Fibroblast of mammary gland (primary cell): Measurements from ENCODE around the gene GPR42.
"Not testable (repeated sequence)": the region's sequence is repeated elsewhere in the genome, so short reads cannot be mapped to it uniquely, and the experiment has no call there.

Source experiments
- DNase-seq: peaks from one replicate; pipeline ENCODE4 v3.0.0-alpha.2; 2010; ENCODE audit warnings: low read depth
- H3K4me3 ChIP-seq: 2 replicates; pipeline ENCODE4 v1.5.1; 2011; ENCODE audit warnings: low read depth, mild to moderate bottlenecking, low read length, moderate library complexity; ENCODE audit not compliant: control insufficient read depth
- TF ChIP-seq, protein P1 (sequence below): conservative IDR thresholded peaks from 2 replicates; pipeline ENCODE4 v1.5.1; 2011; ENCODE audit warnings: low read depth, low read length, inconsistent platforms; ENCODE audit not compliant: control insufficient read depth, insufficient read depth

Gene GPR42

DNA sequence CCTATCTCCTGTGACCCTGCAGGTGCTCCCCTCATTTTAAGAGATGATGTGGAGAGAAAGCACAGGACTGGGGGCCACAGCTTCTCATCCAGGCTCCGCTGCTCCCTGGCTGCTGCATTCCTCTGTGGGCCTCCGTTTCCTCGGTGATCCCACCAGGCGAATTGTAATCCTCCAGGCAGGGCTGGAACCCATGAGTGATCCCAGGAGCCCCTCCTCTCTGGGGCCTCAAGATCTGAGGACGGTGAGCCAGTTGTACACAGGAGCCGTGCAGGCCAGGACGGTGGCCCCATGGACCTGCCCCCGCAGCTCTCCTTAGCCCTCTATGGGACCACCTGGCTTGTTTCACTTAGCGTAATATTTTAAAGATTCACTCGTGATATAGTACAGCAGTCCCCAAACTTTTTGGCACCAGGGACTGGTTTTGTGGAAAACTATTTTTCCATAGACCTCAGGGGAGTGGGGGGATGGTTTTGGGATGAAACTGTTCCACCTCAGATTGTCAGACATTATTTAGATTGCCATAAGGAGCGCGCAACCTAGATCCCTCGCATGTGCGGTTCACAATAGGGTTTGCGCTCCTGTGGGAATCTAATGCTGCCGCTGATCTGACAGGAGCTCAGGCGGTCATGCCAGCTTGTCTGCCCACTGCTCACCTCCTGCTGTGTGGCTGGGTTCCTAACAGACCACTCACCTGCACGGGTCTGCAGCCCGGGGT, 7.0 kb upstream of the GPR42 start:
- TF ChIP-seq, protein P1, sequence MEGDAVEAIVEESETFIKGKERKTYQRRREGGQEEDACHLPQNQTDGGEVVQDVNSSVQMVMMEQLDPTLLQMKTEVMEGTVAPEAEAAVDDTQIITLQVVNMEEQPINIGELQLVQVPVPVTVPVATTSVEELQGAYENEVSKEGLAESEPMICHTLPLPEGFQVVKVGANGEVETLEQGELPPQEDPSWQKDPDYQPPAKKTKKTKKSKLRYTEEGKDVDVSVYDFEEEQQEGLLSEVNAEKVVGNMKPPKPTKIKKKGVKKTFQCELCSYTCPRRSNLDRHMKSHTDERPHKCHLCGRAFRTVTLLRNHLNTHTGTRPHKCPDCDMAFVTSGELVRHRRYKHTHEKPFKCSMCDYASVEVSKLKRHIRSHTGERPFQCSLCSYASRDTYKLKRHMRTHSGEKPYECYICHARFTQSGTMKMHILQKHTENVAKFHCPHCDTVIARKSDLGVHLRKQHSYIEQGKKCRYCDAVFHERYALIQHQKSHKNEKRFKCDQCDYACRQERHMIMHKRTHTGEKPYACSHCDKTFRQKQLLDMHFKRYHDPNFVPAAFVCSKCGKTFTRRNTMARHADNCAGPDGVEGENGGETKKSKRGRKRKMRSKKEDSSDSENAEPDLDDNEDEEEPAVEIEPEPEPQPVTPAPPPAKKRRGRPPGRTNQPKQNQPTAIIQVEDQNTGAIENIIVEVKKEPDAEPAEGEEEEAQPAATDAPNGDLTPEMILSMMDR: no peak
- no peak for DNase-seq
- H3K4me3 ChIP-seq: no peak overlapping the region

DNA sequence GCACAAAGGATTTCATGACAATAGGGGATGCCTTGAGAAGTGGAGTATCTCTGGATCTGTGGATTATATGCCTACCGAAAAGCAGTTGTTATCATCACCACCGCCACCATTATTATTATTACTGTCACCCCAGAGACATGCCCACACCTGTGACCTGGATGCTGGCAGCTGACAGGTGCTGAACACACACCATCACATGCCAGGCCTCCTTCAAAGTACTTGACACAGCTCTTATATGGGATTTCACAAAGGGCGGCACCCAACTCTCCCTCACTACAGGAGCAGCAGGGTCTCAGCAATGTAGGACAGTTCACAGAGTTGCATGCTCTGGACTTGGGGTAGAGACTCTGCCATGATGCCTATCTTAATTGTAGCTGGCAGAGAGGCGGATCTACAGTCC, 5.6 kb upstream of the GPR42 start:
- H3K4me3 ChIP-seq: no peak overlapping the region
- DNase-seq: no peak
- TF ChIP-seq, protein P1: no peak

DNA sequence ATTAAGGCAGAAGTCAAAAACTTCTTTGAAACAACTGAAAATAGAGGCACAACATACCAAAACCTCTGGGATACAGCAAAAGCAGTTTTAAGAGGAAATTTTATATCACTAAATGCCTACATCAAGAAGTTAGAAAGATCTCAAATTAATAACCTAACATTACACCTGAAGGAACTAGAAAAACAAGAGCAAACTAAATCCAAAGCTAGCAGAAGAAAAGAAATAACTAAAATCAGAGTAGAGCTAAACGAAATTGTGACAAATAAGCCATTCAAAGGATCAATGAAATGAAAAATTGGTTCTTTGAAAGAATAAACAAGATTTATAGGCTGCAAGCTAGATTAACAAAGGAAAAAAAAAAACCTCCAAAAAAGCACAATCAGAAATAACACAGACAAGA, 2.5 kb upstream of the GPR42 start:
- DNase-seq: no peak
- no peak overlapping the region for H3K4me3 ChIP-seq
- TF ChIP-seq, protein P1: no peak

DNA sequence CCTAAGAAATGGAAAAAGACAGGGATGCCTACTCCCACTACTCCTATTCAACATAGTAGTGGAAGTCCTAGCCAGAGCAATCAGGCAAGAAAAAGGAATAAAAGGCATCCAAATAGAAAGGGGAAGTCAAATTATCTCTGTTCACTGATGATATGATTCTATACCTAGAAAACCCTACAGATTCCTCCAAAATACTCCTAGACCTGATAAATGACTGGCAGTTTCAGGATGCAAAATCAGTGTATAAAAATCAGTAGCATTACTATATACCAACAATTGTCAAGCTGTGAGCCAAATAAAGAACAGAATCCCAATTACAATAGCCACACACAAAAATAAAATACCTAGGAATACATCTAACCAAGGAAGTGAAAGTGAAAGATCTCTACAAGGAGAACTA, 1.3 kb upstream of the GPR42 start:
- DNase-seq: no peak
- TF ChIP-seq, protein P1: no peak

DNA sequence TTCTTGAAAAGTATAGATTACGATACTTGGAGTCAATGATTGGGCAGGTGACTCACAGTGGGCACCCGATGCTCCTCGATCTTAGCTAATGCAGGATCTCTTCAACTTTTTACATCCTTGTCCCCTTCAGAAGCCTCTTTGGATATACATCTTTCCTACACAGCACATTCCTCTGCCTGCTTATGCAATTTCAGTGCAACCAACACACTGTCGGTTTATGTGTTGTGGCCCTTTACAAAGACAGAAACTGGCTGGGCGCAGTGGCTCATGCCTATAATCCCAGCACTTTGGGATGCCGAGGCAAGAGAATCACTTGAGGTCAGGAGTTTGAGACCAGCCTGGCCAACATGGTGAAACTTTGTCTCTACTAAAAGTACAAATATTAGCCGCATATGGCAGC, 2.6 kb downstream of the GPR42 start:
- DNase-seq: no peak
- H3K4me3 ChIP-seq: no peak overlapping the region
- TF ChIP-seq, protein P1: no peak

More for the DNA sequence above, 1.3 kb upstream of the GPR42 start:
- no peak overlapping the region for H3K4me3 ChIP-seq

DNA sequence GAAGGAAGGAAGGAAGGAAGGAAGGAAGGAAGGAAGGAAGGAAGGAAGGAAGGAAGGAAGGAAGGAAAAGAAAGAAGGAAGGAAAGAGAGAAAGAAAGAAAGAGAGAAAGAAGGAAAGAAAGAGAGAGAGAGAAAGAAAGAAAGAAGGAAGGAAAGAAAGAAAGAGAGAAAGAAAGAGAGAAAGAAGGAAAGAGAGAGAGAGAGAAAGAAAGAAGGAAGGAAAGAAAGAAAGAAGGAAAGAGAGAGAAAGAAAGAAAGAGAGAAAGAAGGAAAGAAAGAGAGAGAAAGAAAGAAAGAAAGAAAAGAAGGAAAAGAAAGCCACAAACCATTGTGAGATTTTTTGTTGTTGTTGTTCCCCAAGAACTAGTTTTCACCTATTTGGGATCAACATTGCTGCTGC, 3.2 kb downstream of the GPR42 start:
- DNase-seq, H3K4me3 ChIP-seq: not testable (repeated sequence)

DNA sequence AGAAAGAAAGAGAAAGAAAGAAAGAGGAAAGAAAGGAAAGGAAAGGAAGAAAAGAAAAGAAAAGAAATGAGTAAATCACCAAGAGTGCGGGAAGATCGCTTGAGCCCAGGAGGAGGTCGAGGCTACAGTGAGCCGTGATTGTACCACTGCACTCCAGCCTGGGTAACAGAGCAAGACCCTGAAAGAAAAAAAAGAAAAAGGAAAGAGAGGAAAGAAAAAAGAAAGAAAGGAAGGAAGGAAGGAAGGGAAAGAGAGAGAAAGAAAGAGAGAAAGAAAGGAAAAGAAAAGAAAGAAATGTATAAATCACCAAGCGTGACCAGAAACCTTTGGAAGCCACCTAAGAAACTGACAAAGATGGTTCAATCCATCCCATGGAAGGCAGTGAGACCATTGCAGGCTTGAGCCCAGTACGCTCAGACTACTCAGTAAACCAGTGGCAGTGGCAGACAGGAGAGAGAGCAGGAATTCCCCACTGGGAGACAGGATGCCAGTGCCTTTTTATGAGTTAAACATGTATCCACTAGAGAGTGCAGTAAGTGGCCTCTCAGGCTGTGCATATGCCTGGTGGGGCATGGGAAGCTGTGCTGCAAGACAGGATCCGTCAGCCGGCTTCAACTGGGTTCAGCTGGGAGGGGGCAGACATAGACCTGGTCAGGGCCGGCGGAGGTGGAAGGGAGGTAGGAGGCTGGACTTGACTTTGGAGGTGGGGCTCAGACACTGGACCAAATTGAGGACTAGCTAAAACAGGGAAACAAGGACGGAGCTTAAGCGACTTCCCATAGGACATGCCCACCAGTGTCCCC, 4.8 kb downstream of the GPR42 start:
- TF ChIP-seq, protein P1: no peak
- no peak overlapping the region for H3K4me3 ChIP-seq
- no peak for DNase-seq
